PC-3 (cell line): ENCODE data around the gene C1orf21. TPM values are rescaled to one million over a fixed set of nuclear protein-coding genes. Genes with fewer than 3 reads are reported as not detected.

ENCODE experiments used
- ATAC-seq: fragments of 200-7000 bp; cut with Tn5 transposase; 2 replicates; pipeline ENCODE4 v1.9.1; 2020; ENCODE audit warnings: mild to moderate bottlenecking, moderate library complexity
- BruUV-seq: library from RNA; stranded (reverse); fragments of 400-500 nt; replicated peaks from 2 replicates; lab custom pipeline; 2021; lab: Mats Ljungman, UMichigan
- CTCF ChIA-PET: fragments of 300-600 bp; sonication (Branson Sonifier 250); formaldehyde crosslinking; loops from one replicate; lab custom pipeline; 2022; ENCODE audit warnings: antibody characterized with exemption; lab: Charles Lee
- POLR2A ChIA-PET: fragments of 300-600 bp; sonication (Branson Sonifier 250); formaldehyde crosslinking; loops from one replicate; lab custom pipeline; 2022; ENCODE audit warnings: antibody characterized with exemption; ENCODE audit not compliant: unreplicated experiment; lab: Charles Lee
- DNase-seq: peaks from one replicate; pipeline ENCODE4 v3.0.0-alpha.2; 2015
- H2AFZ ChIP-seq: fragments of 300-600 bp; sonication (generic); 2 replicates; pipeline ENCODE4 v1.6.0; 2016; ENCODE audit warnings: antibody characterized with exemption, low read length
- H3F3A ChIP-seq: fragments of 300-600 bp; sonication (generic); one replicate; pipeline ENCODE4 v1.6.0; 2017; ENCODE audit warnings: antibody characterized with exemption, low read length, control low read depth, mild to moderate bottlenecking; ENCODE audit not compliant: unreplicated experiment
- H3K27ac ChIP-seq: fragments of 300-600 bp; sonication (generic); 2 replicates; pipeline ENCODE4 v1.5.1; 2016; ENCODE audit warnings: mild to moderate bottlenecking, low read length
- H3K27me3 ChIP-seq: fragments of 300-600 bp; sonication (generic); 2 replicates; pipeline ENCODE4 v1.6.1; 2016; ENCODE audit warnings: low read length, mixed read lengths
- H3K36me3 ChIP-seq: fragments of 300-600 bp; sonication (generic); 2 replicates; pipeline ENCODE4 v1.6.1; 2016; ENCODE audit warnings: low read depth, mixed run types, low read length, mixed read lengths
- H3K4me1 ChIP-seq: fragments of 300-600 bp; sonication (generic); 2 replicates; pipeline ENCODE4 v1.5.1; 2016; ENCODE audit warnings: low read length; ENCODE audit not compliant: insufficient read depth
- H3K4me2 ChIP-seq: fragments of 300-600 bp; sonication (generic); 2 replicates; pipeline ENCODE4 v1.6.0; 2016; ENCODE audit warnings: low read length
- H3K4me3 ChIP-seq: fragments of 300-600 bp; sonication (generic); 2 replicates; pipeline ENCODE4 v1.5.1; 2016; ENCODE audit warnings: mild to moderate bottlenecking, low read length, mixed read lengths
- H3K79me2 ChIP-seq: fragments of 300-600 bp; sonication (generic); 2 replicates; pipeline ENCODE4 v1.6.1; 2017; ENCODE audit warnings: low read length, mixed read lengths
- H3K9ac ChIP-seq: fragments of 300-600 bp; sonication (generic); 2 replicates; pipeline ENCODE4 v1.6.0; 2016; ENCODE audit warnings: mild to moderate bottlenecking, low read length
- H3K9me2 ChIP-seq: fragments of 300-600 bp; sonication (generic); replicated peaks from 2 replicates; pipeline ENCODE4 v1.6.1; 2016; ENCODE audit warnings: mixed run types, low read length, mixed read lengths
- H3K9me3 ChIP-seq: fragments of 300-600 bp; sonication (generic); 2 replicates; pipeline ENCODE4 v1.6.1; 2016; ENCODE audit warnings: low read length, mixed read lengths
- H4K20me1 ChIP-seq: fragments of 300-600 bp; sonication (generic); 2 replicates; pipeline ENCODE4 v1.6.1; 2016; ENCODE audit warnings: low read length, mixed read lengths
- CTCF ChIP-seq: fragments of 300-600 bp; sonication (generic); conservative IDR thresholded peaks from 2 replicates; pipeline ENCODE4 v1.5.1; 2017; ENCODE audit warnings: antibody characterized with exemption, low read depth, mild to moderate bottlenecking, low read length
- EZH2 ChIP-seq: fragments of 300-600 bp; sonication (generic); IDR thresholded peaks from one replicate; pipeline ENCODE4 v1.6.1; 2017; ENCODE audit warnings: antibody characterized with exemption, mild to moderate bottlenecking, low read length; ENCODE audit not compliant: unreplicated experiment
- EZH2phosphoT487 ChIP-seq: fragments of 300-600 bp; sonication (generic); IDR thresholded peaks from 2 replicates; pipeline ENCODE4 v1.6.1; 2018; ENCODE audit warnings: mild to moderate bottlenecking, antibody characterized with exemption, low read length, borderline replicate concordance
- intact Hi-C: fragments of 100-400 bp; cut with micrococcal nuclease; formaldehyde crosslinking; loops from 2 replicates; pipeline ENCODE4 v1.9.0; 2023
- total RNA-seq: library from RNA; depleted of rRNA; stranded (reverse); fragments of >200 nt; gene quantifications from 2 replicates; pipeline ENCODE4 v1.2.3, GENCODE V29; 2014

The C1orf21 gene
- total RNA-seq, 1 experiment from 2014 or later, result 1.3 TPM

GRCh38 chr1:184387476-184388318, 868 bp downstream of the C1orf21 start:
- H3K4me1 ChIP-seq, result peaks cover 10% of the 10 kb centered on the region; the same call in 1 of the 2 replicates
- ATAC-seq (peak; percentile 38), DNase-seq (peak; percentile 24)
- no peaks in the 10 kb centered on the region for H3K9me2 ChIP-seq
- TF ChIP-seq EZH2 (no peak), EZH2phosphoT487 (no peak), CTCF (no peak)
- POLR2A ChIA-PET, result interaction anchor here (0.5 kb wide), 1 partner anchor 984 kb away, joined by 4 read pairs; no protein-coding TSS in a partner anchor
- H3F3A ChIP-seq, result no peaks in the 10 kb centered on the region
- peak overlapping the region; percentile 61 for H3K9ac ChIP-seq
- no peaks in the 10 kb centered on the region for H3K9me3 ChIP-seq
- BruUV-seq, result no TSS peak
- no peaks in the 10 kb centered on the region for H3K36me3 ChIP-seq
- no peaks in the 10 kb centered on the region for H3K27me3 ChIP-seq
- H4K20me1 ChIP-seq, result no peaks in the 10 kb centered on the region
- H3K4me3 ChIP-seq, result peak overlapping the region; percentile 90
- no peak overlapping the region for H3K27ac ChIP-seq
- CTCF ChIA-PET, result no interaction called here
- H2AFZ ChIP-seq, result peak overlapping the region; percentile 89
- peak overlapping the region; percentile 97 for H3K4me2 ChIP-seq
- intact Hi-C loops, result loop anchor here (5.0 to 10.0 kb wide), 4 partner anchors 143 to 307 kb away; no protein-coding TSS in a partner anchor
- H3K79me2 ChIP-seq, result 0 out of 2 replicates have a peak, but pooled peaks cover 4% of the 10 kb centered on the region

GRCh38 chr1:184388319-184388889, 1.6 kb downstream of the C1orf21 start:
- intact Hi-C loops, result loop anchor here (5.0 to 10.0 kb wide), 4 partner anchors 144 to 306 kb away; no protein-coding TSS in a partner anchor
- ATAC-seq, result peak; percentile 31
- 0 out of 2 replicates have a peak, but pooled peaks cover 4% of the 10 kb centered on the region for H3K79me2 ChIP-seq

More at GRCh38 chr1:184388319-184388889, 1.6 kb downstream of the C1orf21 start:
- TF ChIP-seq EZH2 (no peak), CTCF (no peak), EZH2phosphoT487 (no peak)
- no peaks in the 10 kb centered on the region for H3K36me3 ChIP-seq
- no peaks in the 10 kb centered on the region for H4K20me1 ChIP-seq
- H3K27ac ChIP-seq, result no peak overlapping the region
- H3K4me3 ChIP-seq, result peak overlapping the region; percentile 90
- H3F3A ChIP-seq, result no peaks in the 10 kb centered on the region
- CTCF ChIA-PET, result no interaction called here
- H3K9ac ChIP-seq, result peak overlapping the region; percentile 41
- H3K9me3 ChIP-seq, result no peaks in the 10 kb centered on the region
- no peaks in the 10 kb centered on the region for H3K9me2 ChIP-seq
- H3K4me2 ChIP-seq, result peak overlapping the region; percentile 97
- peaks cover 10% of the 10 kb centered on the region; the same call in 1 of the 2 replicates for H3K4me1 ChIP-seq
- peak overlapping the region; percentile 89 for H2AFZ ChIP-seq
- DNase-seq, result peak; percentile 65
- POLR2A ChIA-PET, result no interaction called here
- no peaks in the 10 kb centered on the region for H3K27me3 ChIP-seq
- BruUV-seq, result no TSS peak
